CD4-positive, alpha-beta T cell treated with Interleukin-17A for 1 hour (primary cell): ENCODE data around the gene PKD2.
"Not testable (repeated sequence)": the region's sequence is repeated elsewhere in the genome, so short reads cannot be mapped to it uniquely, and the experiment has no call there.

Experiments used
- DNase-seq: peaks from one replicate; pipeline ENCODE4 v3.0.0-alpha.2; 2020

The PKD2 gene

DNA sequence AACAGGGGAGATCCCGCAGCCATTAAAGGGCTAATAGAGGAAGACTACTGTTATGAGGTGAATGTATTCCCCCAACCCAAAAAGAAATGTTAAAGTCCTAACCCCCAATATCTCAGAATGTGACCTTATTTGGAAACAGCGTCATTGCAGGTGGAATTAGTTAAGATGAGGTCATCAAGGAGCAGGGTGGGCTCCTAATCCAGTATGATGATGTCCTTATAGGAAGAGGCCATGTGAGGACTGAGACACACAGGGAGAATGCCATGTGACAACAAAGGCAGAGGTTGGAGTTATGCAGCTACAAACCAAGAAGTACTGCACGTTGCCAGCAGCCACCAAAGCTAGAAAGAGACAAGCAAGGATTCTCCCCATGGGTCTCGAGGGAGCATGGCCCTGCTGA, 17.7 kb upstream of the PKD2 start:
- DNase-seq: no peak

DNA sequence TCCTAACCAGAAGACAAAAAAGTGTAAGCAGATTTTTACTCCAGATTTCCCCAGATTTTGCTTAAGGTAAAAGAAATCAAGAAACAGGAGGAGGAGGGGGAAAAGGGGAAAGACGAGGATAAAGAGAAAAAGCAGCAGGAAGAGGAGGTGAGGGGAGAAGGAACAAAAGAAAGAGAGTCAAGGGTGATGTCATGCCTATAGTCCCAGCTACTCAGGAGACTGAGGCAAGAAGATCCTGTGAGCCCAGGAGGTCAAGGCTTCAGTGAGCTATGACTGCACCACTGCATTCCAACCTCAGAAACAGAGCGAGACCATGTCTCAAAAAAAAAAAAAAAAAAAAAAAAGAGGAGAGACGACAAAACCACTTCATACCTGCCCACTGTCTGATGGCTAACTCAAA, 12.0 kb upstream of the PKD2 start:
- no peak for DNase-seq

DNA sequence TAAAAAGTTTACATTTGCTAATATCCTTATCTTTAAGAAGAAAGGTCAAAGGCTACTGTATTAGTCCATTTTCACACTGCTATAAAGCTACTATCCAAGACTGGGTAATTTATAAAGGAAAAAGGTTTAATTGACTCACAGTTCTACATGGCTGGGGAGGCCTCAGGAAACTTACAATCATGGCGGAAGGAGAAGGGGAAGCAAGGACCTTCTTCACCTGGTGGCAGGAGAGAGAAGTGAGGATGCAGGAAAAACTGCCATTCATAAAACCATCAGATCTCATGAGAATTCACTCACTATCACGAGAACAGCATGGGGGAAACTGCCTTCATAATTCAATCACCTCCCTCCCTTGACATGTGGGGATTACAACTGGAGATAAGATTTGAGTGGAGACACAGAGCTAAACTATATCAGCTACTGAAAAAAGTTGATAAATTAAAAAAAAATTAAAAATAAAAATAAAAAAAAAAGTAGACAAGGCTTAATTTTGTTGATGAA, 8.2 kb upstream of the PKD2 start:
- not testable (repeated sequence) for DNase-seq

DNA sequence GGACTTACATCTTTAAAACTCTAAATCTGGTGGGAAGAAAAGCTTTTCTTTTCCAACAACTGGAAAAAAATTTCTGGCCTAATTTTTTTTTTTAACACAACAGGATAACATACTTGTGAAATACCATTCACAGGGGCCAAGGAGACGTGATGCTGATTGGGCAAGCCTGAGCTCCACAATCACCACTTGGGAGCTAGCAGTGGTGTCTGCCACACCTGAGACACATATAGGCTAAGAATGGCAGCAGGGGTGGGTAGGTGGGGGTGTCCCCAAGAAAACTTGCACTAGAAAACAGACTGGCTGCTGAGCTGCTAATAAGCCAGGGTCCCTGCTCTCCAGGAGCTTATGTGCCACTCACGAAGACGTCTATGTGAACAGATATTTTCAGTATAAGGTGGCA, 5.6 kb upstream of the PKD2 start:
- DNase-seq: no peak

DNA sequence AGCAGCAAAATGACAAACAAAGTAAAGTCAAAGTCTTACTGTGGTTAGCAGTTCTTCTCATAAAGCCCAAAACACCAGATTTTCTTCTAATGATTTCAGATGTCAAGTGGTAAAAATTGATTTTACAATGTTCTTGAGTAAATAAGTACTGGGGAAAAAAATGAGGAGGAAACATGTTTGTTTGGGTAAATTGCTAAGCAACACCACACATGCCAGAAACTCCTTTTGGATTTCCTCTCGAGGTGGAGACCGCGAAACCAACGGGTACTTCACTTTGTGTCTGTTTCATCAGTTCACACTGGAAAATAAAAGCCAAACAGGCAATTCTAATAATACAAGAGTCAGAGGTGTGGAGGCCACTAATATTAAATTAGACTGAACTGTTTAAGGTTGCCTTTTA, 4.6 kb upstream of the PKD2 start:
- no peak for DNase-seq

DNA sequence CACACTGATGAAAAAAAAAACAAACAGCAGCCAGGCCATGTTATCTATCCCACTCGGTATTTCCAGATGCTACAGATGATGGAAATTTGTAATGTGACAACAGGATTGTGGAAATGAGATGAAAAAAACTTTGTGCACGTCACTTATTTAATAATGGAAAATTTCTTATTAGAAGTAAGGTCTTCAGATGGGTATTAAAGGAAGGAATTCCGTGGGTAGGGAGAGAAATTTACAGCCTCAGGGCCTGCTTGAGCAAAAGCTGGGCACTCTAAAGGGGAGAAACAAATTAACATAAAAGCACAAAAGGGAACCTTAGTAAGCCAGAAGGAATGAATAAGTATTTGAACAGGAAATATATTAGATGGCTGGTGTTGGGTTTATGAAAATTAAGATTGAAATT, 4.2 kb upstream of the PKD2 start:
- DNase-seq: no peak

DNA sequence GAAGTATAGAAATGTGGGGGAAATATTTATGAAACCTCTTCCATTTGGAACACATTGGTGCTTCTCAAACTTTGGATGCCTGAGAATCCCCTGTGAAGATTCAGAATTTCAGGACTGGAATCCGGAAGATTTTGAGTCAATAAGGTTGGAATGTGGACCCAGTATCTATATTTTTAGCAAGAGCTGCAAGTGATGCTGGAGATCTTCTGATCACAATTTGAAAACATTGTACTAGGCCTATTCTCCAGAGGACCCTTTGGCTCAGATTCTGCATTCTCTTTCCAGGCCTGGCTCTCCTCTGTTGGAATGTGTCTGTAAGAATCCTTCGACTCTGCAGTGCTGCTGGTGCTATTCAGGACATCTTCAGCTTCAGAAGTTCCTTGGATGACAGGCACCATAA, 2.4 kb upstream of the PKD2 start:
- no peak for DNase-seq

DNA sequence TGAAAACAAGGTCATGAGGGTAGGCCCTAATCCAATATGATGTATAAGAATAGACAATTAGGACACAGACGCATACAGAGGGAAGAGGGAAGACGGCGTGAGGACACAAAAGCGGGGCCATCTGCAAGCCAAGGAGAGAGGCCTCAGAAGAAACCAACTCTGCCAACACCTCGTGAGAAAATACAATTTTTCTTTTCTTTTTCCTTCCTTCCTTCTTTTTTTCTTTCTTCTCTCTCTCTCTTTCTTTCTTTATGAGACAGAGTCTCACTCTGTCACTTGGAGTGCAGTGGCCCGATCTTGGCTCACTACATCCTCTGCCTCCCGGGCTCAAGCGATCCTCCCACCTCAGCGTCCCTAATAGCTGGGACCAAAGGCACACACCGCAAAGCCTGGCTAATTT, 1.5 kb upstream of the PKD2 start:
- DNase-seq: no peak

DNA sequence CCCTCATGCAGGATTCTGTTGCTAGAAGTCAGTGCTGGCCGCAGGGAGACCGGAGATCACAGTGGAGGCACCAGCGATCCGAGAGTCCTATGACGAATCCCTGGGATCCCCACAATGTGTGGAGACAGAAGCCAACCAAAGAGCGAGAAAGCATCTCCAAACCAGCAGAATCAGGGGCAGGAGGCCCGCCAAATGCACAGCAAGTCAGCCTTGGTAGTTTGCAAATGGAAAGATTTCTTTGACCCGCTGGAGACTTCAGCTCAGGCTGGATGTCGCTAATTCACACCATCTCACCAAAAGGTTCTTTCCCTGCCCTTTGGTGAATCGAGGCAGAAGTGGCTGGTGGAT, 505 bp upstream of the PKD2 start:
- no peak for DNase-seq

DNA sequence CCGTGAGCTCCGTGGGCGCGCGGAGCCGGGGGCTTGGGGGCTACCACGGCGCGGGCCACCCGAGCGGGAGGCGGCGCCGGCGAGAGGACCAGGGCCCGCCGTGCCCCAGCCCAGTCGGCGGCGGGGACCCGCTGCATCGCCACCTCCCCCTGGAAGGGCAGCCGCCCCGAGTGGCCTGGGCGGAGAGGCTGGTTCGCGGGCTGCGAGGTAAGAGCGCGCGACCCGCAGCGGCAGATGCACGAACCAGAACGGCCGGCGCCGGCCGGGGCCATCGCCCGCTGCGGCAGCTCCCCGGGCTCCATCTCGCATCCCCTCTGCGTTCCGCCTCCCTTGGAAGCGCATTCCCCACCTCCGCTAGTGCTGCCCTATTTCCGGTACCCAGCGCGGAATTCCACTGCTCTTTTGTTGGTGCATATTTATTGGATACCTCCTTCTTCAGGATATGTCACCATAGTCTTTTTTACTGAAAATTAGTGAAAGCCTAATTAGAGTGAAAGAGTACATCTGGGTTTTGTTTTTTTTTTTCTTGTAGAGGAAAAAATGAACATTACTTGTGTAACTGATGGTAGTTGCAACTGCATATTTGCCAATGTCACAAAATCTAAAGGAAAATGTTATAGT, 797 bp downstream of the PKD2 start:
- no peak for DNase-seq

DNA sequence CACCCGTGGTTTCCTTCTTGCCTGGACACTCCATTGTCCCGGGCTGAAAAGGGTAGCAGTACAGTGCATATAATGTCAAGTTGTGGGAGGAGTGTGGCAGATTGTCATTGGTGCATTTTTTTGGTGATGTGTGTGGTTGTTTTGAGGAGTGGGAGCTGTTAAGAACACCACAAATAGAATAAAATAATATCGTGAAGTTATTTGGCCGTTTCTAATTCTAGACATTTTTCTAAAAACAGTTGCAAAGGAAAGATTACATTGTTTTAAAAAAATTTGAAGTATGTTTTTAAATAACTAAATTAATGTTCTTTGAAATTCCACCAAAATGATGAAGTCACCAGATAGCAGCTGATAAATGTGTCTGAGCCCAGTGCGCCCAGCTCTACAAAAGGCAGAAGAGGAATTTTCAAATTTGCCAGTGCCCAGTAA, 1.3 kb downstream of the PKD2 start:
- DNase-seq: no peak

DNA sequence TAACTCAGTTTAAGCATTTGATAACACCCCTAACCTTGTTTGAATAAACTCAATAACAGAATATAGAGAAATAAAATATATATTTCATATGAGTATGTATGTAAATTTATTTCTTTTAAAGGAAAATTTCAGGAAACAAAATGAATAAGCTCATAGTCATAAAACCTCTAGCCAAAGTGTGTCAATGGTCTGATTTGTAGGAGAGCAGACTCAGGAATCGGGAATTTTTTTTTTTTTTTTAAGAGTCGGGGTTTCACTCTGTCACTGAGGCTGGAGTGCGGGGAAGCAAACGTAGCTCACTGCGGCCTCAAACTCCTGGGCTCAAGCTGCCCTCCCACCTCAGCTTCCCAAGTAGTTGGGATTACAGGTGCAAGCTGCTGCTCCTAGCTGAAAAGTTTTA, 2.4 kb downstream of the PKD2 start:
- DNase-seq: no peak

DNA sequence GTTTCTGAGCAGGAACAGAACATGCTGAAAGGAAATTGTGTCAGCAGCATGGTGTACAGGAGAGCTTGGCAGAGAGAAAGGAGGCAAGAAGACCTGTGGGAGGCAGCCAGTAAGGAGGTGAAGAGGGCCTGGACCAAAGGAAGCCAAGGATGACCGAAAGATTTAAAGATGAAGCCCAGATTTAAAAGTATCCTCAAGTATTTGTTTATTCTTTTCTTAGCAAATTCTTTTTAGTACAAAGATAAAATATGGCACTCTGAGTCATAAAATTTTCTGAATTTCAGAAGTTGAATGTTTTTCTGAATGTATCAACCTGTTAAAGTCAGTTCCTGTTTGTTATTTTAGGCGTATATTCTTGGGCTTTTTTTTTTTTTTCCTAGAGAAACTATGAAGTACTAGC, 3.5 kb downstream of the PKD2 start:
- DNase-seq: no peak

DNA sequence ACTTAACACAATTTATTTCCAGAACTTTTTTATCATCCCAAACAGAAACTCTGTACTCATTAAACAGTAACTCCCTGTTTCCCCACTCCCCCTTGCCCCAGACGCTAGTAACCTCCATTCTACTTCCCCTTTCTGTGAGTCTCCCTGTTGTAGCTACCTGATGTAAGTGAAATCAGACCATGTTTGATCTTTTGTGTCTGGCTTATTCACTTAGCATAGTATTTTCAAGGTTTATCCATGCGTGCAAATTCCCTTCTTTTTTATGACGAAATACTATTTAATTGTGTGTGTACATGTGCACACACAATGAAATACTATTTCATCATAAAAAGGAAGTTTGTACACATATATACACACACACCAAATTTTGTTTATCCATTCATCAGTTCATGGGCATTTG, 5.2 kb downstream of the PKD2 start:
- DNase-seq: no peak

DNA sequence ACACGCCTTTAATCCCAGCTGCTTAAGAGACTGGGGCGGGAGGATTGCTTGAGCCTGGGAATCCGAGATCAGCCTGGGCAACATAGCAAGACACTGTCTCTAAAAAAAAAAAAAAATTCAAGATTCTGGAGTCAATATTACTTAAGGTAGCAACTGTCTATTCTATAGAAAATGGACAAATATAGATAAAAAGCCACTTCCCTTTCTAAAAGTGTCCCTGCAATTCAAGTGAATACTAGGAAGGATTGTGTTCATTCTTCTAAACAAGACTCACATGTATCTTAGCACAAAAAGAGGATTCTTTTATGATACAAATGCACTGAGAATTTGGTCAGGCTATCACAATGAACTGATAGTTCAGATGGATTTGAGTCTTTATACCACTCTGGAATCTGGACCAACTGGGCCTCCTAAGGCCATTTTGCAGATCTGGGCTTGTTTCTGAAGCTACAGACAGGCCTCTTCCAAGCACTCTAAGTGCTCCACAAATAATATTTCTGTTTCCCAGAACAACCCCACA, 7.0 kb downstream of the PKD2 start:
- DNase-seq: no peak

DNA sequence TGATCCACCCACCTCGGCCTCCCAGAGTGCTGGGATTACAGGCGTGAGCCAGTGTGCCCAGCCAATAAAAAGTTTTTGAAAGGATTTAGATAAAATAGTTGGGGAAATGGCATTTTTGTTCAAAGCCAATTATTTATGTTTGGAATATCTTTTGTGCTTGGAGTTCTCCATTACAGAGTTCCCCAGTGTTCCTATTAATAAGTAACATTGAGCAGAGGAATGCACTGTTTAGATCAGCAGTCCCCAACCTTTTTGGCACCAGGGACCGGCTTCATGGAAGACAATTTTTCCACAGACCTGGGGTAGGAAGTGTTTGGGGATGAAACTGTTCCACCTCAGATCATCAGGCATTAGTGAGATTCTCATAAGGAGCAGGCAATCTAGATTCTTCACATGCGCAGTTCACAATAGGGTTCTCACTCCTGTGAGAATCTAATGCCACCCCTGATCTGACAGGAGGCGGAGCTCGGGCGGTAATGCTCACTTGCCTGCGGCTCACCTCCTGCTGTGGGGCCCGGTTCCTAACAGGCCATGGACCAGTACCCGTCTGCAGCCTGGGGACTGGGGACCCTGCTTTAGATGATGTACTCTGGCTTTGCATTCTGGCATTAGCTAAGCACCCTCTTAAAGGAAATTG, 8.3 kb downstream of the PKD2 start:
- DNase-seq: no peak

DNA sequence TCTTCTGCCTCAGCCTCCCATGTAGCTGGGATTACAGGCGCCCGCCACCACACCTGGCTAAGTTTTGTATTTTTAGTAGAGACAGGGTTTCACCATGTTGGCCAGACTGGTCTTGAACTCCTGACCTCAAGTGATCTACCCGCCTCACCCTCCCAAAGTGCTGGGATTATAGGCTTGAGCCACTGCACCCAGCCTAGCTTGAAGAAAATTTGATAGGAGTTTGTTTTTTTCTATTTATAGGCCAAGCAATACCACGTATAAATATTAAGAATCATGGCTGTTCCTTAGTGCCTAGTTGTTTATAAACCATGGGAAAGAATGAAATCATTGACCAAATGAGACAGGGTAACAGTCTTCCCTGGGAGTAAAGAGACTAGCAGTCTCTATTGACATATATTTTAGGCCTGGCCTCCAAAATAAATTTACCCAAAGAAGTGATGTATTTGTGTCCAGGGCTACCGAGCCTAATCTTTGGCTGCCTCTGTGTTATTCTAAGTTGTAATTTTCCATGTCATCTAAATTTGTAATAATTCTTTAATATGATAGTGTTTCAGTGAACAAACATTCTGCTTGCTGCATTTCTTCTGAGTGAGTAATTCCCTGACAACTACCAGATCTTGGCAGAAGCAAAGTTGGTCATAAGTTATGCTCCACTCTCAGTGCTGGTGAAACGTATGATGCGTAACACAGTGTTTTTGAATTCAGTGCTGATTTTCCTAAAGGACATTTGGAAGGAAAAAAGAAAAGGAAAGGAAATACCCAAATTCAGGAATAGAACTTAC, 10.3 kb downstream of the PKD2 start:
- DNase-seq: no peak

DNA sequence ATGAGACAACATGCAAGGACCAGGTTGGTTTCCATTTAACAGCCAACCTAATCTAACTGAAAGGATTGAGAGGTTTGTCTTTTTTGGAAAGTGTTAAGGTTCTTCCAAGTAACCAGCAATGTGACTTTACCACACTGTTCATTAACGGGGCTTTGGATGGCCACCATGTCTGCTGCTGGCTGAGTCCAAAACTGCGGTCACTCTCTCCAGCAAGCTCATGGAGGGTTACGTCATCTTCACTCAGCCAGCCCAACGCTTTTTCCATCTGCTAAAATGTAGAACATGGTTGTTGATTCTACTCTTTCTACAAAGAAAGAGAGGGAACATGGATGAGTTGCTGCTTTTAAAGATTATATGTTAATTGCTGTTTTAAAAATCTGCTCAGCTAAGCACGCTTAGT, 11.0 kb downstream of the PKD2 start:
- no peak for DNase-seq

DNA sequence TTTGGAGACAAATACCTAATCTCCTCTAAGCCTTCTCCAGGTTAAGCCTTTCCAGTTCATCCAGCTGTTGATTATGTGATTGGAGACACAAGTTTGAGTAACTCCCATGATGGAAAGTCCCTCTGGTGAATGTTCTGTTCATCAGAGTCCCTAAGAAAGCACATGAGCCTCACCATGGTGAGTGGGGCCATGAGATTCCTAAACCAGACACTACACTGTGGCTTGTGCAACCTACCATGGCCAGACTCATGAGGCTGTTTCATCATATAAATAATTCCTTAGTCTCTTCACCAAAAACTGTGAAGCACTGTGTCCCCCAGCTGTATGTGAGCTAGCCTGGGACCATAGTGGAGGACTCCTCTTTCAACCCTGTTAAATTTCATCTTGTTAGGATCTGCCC, 14.4 kb downstream of the PKD2 start:
- DNase-seq: no peak

DNA sequence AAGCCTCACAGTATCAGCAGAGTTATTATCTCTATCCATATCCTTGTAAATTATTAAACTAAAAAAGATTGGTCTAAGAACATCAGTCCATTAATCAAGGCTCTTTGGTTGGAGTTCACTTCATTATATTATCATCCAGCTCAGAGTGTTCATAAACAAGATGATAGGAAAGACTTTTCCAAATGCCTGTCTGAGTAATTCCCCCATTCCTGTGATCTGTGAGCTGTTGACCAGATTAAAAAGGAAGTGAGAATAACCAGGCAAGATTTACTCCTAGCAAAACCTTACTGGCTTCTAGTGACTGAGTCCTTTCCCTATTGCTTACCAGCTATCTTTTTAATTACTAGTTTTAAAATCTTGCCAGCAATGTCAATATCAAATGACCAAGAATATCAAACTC, 14.9 kb downstream of the PKD2 start:
- no peak for DNase-seq

DNA sequence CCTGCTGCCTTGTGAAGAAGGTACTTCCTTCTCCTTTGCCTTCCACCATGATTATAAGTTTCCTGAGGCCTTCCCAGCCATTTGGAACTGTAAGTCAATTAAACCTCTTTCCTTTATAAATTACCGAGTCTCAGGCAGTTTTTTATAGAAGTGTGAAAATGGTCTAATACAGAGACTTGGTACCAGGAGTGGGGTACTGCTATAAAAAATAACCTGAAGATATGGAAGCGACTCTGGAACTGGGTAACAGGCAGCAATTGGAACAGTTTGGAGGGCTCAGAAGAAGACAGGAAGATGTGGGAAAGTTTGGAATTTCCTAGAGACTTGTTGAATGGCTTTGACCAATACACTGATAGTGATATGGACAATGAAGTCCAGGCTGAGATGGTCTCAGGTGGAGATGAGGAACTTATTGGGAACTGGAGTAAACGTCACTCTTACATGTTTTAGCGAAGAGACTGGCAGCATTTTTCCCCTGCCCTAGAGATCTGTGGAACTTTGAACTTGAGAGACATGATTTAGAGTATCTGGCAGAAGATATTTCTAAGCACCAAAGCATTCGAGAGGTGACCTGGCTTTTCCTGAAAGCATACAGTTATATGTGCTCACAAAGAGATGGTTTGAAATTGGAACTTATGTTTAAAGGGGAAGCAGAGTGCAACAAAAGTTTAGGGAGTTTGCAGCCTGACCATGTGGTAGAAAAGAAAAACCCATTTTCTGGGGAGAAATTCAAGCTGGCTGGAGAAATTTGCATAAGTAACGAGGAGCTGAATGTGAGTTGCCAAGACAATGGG, 18.6 kb downstream of the PKD2 start:
- not testable (repeated sequence) for DNase-seq

DNA sequence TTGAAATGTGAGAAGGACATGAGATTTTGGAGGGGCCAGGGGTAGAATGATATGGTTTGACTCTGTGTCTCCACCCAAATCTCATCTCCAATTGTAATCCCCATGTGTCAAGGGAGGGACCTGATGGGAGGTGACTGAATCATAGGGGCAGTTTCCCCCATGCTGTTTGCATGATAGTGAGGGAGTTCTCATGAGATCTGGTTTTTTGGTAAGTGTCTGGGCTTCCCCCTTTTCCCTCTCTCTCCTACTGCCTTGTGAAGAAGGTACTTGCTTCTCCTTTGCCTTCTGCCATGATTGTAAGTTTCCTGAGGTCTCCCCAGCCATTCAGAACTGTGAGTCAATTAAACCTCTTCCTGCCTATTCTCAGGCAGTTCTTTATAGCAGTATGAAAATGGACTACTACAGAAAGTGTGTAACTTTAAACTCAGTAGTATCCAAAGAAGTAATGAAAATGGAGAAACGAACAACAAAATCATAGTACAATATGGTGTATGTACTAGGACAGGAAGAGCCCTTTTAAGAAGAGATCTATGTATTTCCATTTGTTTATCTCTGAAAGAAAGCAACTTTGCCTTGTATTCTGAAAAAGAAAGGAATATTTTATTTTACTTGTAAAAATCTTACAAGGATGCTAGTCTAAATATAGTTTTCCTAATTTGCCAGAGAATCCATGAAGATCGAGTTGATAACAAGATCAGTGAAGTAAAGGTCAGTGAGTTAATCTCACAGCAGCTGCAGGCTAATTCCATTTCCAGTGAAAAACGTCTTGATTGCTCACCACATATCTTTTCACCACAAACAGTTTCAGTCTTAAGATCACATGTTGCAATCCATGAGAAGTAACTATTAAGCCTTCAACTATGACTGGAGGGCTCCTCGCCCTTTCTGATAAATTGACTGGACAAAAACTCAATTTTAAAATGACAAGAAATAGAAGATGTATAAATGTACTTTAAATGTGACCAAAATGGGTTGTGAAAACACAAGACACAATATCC, 20.5 kb downstream of the PKD2 start:
- no peak for DNase-seq
